Urinary bladder (tissue), 4 donors: ENCODE measurements around the gene NKIRAS1. TPM values are rescaled to one million over a fixed set of nuclear protein-coding genes. Genes with fewer than 3 reads are reported as not detected.

ENCODE experiments used
- DNase-seq: peaks from one replicate; pipeline ENCODE4 v3.0.0-alpha.2; 2015; ENCODE audit errors: extremely low spot score
- H3K27ac ChIP-seq: one replicate; pipeline ENCODE4 v1.5.1; 2013; ENCODE audit warnings: low read depth, mild to moderate bottlenecking, moderate library complexity
- H3K36me3 ChIP-seq: one replicate; pipeline ENCODE4 v1.6.1; 2013; ENCODE audit warnings: mild to moderate bottlenecking, moderate library complexity; ENCODE audit not compliant: insufficient read depth
- H3K4me1 ChIP-seq: one replicate; pipeline ENCODE4 v1.6.1; 2013; ENCODE audit warnings: mild to moderate bottlenecking, moderate library complexity; ENCODE audit not compliant: insufficient read depth
- H3K4me3 ChIP-seq: one replicate; pipeline ENCODE4 v1.5.1; 2013; ENCODE audit warnings: low read depth, low read length
- WGBS: extraction: QIAGEN DNeasy Blood & Tissue Kit; methylation state at CpG from one replicate; pipeline ENCODE4 v1.1.7; 2013; 5-methylcytosine and 5-hydroxymethylcytosine counted together
- polyA plus RNA-seq: library from polyadenylated mRNA; stranded (reverse); fragments of 200-250 nt; gene quantifications from one replicate; pipeline ENCODE4 v1.2.3, GENCODE V29; 2013
- total RNA-seq: library from RNA; depleted of rRNA; stranded (reverse); fragments of >200 nt; gene quantifications from one replicate; pipeline ENCODE4 v1.2.3, GENCODE V29; 2014
- donor health status: healthy with polysubstance abuse.
- donor health status: healthy.

NKIRAS1 gene
- 17.1 TPM for total RNA-seq
- 10.5 TPM for polyA plus RNA-seq

DNA sequence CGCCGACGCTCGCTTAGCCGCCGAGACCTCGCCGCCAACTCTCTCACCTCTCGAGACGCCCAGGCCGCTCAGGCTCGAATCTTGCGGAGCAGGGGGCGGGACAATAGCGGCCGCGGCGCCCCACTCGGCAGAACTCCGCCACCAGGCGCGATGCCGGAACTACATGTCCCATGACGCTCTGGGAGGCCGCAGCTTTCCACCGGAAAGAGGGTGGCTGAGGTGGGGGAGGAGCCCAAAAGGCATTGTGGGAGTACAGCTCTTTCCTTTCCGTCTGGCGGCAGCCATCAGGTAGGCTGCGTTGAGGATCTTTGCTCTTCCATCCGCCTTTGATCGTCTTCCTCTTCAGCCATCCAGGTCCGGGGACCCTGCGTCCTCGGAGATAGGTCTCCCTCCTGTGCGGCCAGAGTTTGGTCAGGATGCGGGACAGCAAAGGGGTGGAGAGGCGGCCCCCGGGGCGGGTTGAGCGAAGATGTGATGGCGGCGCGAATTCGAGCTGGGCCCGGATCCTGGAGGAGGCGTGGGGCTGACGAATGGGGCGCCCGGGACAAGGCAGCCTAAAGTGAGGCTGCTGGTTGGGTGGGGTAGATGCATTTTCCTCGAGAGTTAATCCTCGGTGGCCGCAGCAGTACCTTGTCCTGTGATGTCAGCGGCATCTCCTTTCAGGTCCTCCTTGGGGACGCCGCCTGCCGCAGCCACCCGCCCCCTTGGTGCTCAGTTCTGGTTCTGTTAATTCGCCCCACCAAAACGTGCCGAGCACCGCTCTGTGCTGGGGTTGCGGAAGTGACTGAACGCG is at the start of gene NKIRAS1, which contains the start of gene RPL15:
TSS of gene NKIRAS1 (minus strand) at position 105 of the 793 bp plus-strand sequence. CDS start 6,086 bp downstream, outside the sequence.
TSS of gene RPL15 (plus strand) at position 247 of the 793 bp plus-strand sequence. CDS start 728 bp downstream, outside the sequence.
- Histone ChIP-seq H3K4me1 (no peaks in the 10 kb centered on the region), H3K27ac (peak within 1 kb of the TSS; percentile 88), H3K36me3 (no peaks in the 10 kb centered on the region), H3K4me3 (peak within 1 kb of the TSS; percentile 79)
- under 1% methylated on average over 64 of the region's 64 CpGs for WGBS
- peak; percentile 94 for DNase-seq

DNA sequence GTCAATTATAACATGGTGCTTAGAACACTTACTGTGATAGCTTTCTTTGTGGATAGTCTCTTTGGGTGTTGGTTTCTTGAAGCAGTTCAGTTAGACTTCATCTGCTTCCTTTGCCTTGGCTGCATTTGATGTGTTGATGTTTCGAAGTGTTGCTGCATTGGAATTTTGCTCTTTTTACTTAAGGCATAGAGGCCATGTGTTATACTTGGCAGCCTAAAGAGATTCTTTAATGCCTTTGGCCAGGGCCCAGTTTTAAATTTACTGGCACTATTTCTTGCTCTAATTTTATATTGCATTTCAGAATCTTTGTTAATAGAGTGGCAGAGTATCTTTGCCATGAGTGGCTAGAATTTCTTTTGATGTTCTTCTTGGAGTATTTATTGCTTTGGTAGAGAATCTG is 49.5 kb upstream of the NKIRAS1 start:
- no peak for DNase-seq
- Histone ChIP-seq H3K36me3 (peaks cover 2% of the 10 kb centered on the region), H3K27ac (peak overlapping the region; percentile 23), H3K4me3 (no peak overlapping the region), H3K4me1 (no peaks in the 10 kb centered on the region)
- WGBS: 68% methylated on average over 1 of the region's 1 CpG

DNA sequence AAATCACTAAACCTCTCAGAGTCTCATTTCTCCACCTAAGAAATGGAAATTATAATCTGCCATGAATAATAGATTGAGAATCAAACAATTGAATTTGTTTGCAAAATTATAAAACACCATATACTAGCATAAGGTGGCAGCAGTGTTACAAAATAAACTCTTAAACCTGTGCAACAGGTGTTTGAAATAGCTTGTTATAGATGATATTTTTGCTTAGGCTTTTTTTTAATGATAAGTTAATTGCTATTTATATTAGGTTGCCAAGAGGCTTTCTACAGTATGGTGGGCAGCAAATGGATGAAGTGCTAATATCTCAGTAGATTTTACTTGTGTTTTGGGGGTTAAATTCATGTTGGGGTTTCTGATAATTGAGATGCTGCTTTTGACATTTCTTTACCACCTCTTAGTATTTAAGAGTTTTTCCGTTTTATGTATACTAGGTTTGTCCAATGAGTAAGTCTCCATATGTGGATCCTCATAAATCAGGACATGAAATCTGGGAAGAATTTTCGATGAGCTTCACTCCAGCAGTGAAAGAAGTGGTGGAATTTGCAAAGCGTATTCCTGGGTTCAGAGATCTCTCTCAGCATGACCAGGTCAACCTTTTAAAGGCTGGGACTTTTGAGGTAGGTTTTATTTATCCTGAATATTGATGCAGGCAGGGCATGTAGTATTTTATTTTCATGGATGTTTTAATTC is 47.9 kb upstream of the NKIRAS1 start:
- no peak for DNase-seq
- Histone ChIP-seq H3K36me3 (peaks cover 2% of the 10 kb centered on the region), H3K27ac (no peak overlapping the region), H3K4me1 (no peaks in the 10 kb centered on the region), H3K4me3 (no peak overlapping the region)
- WGBS: 59% methylated on average over 3 of the region's 3 CpGs

DNA sequence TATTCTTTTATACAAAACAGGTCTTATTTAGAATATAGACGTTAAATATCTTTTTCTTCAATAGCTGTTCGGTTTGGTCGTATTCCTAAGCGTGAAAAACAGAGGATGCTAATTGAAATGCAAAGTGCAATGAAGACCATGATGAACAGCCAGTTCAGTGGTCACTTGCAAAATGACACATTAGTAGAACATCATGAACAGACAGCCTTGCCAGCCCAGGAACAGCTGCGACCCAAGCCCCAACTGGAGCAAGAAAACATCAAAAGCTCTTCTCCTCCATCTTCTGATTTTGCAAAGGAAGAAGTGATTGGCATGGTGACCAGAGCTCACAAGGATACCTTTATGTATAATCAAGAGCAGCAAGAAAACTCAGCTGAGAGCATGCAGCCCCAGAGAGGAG is 45.1 kb upstream of the NKIRAS1 start:
- no peak for DNase-seq
- H3K36me3 ChIP-seq: no peaks in the 10 kb centered on the region
- H3K4me1 ChIP-seq: no peaks in the 10 kb centered on the region
- no peak overlapping the region for H3K4me3 ChIP-seq
- 94% methylated on average over 5 of the region's 5 CpGs for WGBS
- no peak overlapping the region for H3K27ac ChIP-seq

DNA sequence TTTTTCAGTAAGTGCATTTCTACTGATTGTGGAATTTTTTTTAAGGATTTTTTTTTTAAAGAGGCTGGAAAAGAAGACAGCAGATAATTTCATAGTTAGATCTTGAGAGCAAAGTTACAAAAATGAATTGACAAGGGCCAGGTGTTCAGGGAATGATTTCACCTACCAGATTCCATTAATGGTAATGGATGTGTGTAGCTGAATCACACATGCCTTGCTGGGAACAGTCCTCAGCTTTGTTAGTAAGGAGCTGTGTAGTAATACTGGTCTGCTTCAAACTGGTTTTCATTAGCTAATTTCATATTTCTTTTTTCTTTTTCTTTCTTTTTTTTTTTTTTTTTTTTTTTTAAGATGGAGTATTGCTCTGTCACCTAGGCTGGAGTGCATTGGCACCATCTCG is 44.3 kb upstream of the NKIRAS1 start:
- no peak overlapping the region for H3K4me3 ChIP-seq
- 100% methylated on average over 1 of the region's 1 CpG for WGBS
- no peak for DNase-seq
- H3K36me3 ChIP-seq: no peaks in the 10 kb centered on the region
- no peak overlapping the region for H3K27ac ChIP-seq
- H3K4me1 ChIP-seq: no peaks in the 10 kb centered on the region

DNA sequence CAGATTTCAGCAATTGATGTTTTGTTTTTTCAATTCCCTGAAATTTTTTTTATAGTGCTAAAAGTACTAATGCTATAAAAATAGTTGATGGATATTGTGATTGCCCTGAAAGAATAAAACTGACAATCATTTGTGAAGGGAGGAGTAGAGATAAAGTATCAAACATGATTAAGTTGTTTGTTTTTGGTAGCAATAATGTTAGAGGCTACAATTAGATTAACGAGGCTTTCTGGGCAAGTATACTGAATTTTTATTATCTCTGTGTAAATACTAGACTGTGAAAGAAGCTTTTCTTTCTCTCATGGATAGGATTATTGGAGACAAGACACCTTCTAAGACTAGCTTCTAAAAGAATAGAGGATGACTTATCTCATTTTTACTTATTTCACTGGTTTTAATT is 43.9 kb upstream of the NKIRAS1 start:
- Histone ChIP-seq H3K27ac (no peak overlapping the region), H3K4me3 (no peak overlapping the region), H3K36me3 (no peaks in the 10 kb centered on the region), H3K4me1 (no peaks in the 10 kb centered on the region)
- DNase-seq: no peak
- WGBS: 49% methylated on average over 1 of the region's 1 CpG

DNA sequence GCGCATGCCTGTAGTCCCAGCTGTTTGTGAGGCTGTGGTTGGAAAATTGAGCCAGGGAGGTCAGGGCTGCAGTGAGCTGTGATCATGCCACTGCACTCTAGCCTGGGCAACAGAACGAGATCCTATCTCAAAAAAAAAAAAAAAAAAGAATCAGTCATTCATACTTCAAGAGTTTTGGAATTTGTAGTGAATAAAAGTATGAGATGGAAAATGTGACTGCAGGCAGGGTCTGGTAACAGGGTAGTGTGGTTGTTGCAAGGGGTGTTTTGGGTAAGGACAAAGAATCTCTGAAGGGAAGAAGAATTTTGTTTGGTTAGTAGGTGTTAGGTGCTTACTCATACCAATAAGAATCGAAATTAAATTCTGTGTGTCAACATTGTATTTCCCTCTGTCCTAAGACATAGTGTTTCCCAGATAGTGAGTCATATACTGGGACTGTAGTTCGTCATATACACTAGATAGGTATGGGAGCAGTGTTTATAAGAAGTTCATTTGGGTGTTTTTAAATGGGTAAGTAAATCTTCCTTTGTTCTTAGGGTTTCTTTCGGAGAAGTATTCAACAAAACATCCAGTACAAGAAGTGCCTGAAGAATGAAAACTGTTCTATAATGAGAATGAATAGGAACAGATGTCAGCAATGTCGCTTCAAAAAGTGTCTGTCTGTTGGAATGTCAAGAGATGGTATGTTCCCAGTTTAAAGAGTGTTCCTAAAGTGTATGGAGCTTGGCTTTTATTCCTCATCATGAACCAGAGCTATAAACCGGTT is 42.5 kb upstream of the NKIRAS1 start:
- no peaks in the 10 kb centered on the region for H3K36me3 ChIP-seq
- H3K27ac ChIP-seq: no peak overlapping the region
- no peak for DNase-seq
- no peaks in the 10 kb centered on the region for H3K4me1 ChIP-seq
- WGBS: 75% methylated on average over 7 of the region's 7 CpGs
- H3K4me3 ChIP-seq: no peak overlapping the region

DNA sequence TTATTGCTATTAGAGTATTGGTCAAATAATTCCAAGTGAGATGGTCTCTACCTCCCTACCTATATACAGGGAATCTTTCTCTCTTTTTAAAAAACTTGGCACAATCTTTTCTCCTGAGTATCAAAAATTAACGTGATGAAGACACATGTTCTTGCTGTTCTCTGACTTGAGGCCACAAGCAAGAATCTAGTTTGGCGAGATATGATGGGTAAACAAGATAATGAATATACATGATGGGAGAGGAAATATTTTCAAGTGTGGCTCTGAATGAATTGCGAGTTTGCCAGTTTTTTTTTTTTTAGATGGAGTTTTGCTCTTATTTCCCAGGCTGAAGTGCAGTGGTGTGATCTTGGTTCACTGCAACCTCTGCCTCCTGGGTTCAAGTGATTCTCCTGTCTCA is 39.9 kb upstream of the NKIRAS1 start:
- H3K4me1 ChIP-seq: no peaks in the 10 kb centered on the region

DNA sequence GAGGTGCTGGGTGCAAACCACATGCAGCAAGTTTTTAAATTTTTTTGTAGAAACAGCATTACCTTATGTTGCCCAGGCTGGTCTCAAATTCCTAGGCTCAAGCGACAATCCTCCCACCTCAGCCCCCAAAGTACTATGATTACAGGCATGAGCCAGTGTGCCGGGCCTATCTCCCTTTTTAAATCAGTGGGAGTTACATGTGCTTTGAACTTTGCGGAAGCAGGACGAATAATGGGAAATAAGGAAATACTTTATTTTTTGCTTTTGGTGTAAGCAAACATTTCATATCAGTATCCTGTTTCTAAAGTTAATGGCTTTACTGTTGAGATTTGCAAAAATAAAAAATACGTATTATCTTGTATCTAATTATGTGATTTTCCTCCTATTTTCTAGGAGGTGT is 37.4 kb upstream of the NKIRAS1 start:
- peaks cover 4% of the 10 kb centered on the region for H3K4me1 ChIP-seq
- no peak overlapping the region for H3K4me3 ChIP-seq
- WGBS: 88% methylated on average over 5 of the region's 5 CpGs
- DNase-seq: no peak
- H3K36me3 ChIP-seq: no peaks in the 10 kb centered on the region
- no peak overlapping the region for H3K27ac ChIP-seq

More for the DNA sequence above, 39.9 kb upstream of the NKIRAS1 start:
- Histone ChIP-seq H3K27ac (no peak overlapping the region), H3K36me3 (no peaks in the 10 kb centered on the region), H3K4me3 (no peak overlapping the region)
- no peak for DNase-seq
- 86% methylated on average over 3 of the region's 3 CpGs for WGBS

DNA sequence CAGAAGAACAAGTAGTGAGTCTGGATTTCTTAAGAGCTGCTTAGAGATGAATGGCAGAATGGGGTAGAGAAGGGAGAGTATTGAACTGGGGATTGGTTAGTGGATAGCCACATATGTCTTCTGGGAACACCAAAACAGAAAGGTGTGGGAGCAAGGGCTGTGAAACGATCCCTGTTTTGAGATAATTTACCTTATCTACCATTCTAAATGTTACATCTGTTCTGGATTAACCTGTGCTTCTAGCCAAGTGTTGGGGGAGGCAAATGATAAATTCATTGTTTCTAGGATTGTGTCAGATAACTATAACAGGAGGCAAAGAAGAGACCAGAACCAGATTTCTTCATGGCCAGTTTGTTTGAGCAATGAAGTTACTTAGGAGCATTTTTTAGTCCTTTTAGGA is 36.7 kb upstream of the NKIRAS1 start:
- 23% methylated on average over 1 of the region's 1 CpG for WGBS
- Histone ChIP-seq H3K36me3 (no peaks in the 10 kb centered on the region), H3K4me1 (peaks cover 4% of the 10 kb centered on the region), H3K27ac (no peak overlapping the region), H3K4me3 (no peak overlapping the region)
- no peak for DNase-seq

DNA sequence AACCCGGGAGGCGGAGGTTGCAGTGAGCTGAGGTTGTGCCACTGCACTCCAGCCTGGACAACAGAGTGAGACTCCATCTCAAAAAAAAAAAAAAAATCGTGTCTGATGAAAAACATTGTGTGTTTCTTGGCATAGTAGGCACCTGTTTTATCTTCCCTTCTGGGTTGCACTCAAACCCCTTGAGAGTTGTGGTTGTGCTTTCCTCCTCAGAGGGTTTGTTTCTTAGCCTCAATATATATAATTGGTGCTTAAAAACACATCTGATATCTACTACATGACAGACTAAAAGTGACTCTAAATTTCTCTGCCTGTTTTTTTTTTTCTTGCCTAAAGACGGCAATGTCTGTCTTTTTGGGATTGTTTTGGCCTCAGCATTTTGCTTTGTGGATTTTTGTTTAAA is 35.9 kb upstream of the NKIRAS1 start:
- Histone ChIP-seq H3K27ac (no peak overlapping the region), H3K4me3 (no peak overlapping the region), H3K4me1 (peaks cover 4% of the 10 kb centered on the region), H3K36me3 (no peaks in the 10 kb centered on the region)
- no peak for DNase-seq
- 86% methylated on average over 4 of the region's 4 CpGs for WGBS

DNA sequence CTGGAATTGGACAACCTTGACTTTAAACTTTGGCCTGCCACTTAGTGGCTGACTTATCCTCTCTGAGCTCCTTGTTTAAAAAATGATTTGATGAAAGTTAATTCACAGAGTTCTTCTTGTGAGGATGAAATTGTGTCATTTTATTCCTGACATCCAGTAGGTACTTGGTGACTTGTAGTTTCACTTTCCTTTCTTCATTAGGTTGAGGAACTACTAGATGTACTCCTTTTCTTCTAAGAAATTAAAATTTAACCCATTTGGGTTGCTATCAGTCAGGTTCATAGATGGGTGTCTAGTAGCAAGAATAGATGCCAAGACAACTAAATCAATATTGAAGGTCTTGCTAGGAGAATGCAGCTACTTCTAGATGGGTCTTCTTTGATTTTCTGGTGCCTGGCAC is 33.5 kb upstream of the NKIRAS1 start:
- peaks cover 4% of the 10 kb centered on the region for H3K4me1 ChIP-seq
- no peak overlapping the region for H3K4me3 ChIP-seq
- H3K27ac ChIP-seq: no peak overlapping the region
- DNase-seq: no peak
- no peaks in the 10 kb centered on the region for H3K36me3 ChIP-seq

DNA sequence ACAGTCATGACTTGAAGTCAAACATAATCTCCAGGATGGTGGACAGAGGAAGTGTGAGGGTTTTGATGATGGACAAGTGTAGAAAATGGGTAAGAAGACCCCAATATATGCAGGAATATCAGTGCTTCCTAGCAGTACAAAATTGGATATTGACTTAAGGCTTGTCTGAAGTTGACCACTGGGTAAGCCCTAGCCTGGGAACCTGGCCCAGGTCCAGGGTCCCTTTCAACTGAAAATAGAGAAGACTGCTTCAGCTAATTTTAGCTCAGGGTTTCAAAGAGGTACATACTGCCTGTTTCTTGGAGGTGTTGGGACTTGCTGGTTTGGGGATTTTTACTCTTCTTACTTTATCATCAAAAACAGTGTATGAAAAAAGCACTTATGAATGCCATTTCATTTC is 33.0 kb upstream of the NKIRAS1 start:
- H3K4me1 ChIP-seq: peaks cover 4% of the 10 kb centered on the region
- H3K4me3 ChIP-seq: no peak overlapping the region
- no peak for DNase-seq
- H3K36me3 ChIP-seq: no peaks in the 10 kb centered on the region
- H3K27ac ChIP-seq: no peak overlapping the region
